Cardiac septum (tissue), 1 donor: ENCODE data around the gene CFAP410. TPM values are rescaled to one million over a fixed set of nuclear protein-coding genes. Genes with fewer than 3 reads are reported as not detected.

Source experiments
- DNase-seq: peaks from one replicate; pipeline ENCODE4 v3.0.0-alpha.2; 2020; ENCODE audit warnings: low spot score
- intact Hi-C: fragments of 100-400 bp; cut with DNase I; formaldehyde crosslinking; loops from one replicate; pipeline ENCODE4 v1.14.0; 2022
- long read RNA-seq: library from polyadenylated mRNA; unstranded; transcript quantifications from one replicate; pipeline ENCODE4 v2.0.0, GENCODE V29; 2021
- total RNA-seq: library from RNA; stranded (reverse); fragmentation: NEBNext Ultra II Directional; extraction: Animal tissue kit (Norgen Biotek cat#: 25700); gene quantifications from one replicate; pipeline ENCODE4 v1.2.1, GENCODE V29; 2021
- donor health status: DM: no; HTN: no; CAD: no.

Gene CFAP410
- total RNA-seq: 15.8 TPM
- long read RNA-seq, partial matches to known transcripts: 3 of 12 reads
- long read RNA-seq, other reads (novel, unspliced or antisense): 8 of 12 reads

- intact Hi-C loops: loop anchor here (5.0 kb wide), 1 partner anchor 118 kb away; the partner anchor contains the start of gene LRRC3
- DNase-seq: peak; percentile 96
Measured at GRCh38 chr21:44338971-44339910, at the start of gene CFAP410. Gene CFAP410, minus strand, starts transcription at chr21:44339390. Its CDS starts 196 bp downstream, at chr21:44339194.

GRCh38 chr21:44384968-44385367, 45.8 kb upstream of the CFAP410 start:
- DNase-seq: no peak
- intact Hi-C loops: no loop called here

DNA sequence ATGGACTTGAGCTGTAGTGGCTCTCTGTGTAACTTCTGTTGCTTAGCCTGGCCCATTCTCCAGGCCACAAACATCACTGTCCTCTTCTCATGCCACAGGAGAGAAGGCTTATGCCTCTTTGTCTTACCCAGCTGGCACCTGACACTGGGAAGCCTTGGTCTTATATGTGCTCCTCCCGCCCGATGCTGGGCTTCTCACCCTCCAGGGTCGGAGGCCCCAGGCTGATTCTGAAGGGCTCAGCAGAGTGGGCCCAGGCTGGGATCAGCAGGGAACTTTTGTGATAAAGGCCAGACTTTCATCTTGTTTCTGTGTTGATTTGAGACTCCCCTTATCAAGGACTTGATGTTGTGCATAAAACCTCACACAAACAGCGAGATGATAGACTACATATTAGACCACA, 44.0 kb upstream of the CFAP410 start:
- peak; percentile 14 for DNase-seq
- intact Hi-C loops: no loop called here

- DNase-seq: peak; percentile 39
- intact Hi-C loops: no loop called here
Measured at GRCh38 chr21:44382536-44382935, 43.3 kb upstream of the CFAP410 start.

GRCh38 chr21:44381874-44382273, 42.7 kb upstream of the CFAP410 start:
- no peak for DNase-seq
- intact Hi-C loops: no loop called here

GRCh38 chr21:44380876-44381275, 41.7 kb upstream of the CFAP410 start:
- no peak for DNase-seq
- intact Hi-C loops: no loop called here

GRCh38 chr21:44379991-44380865, 41.0 kb upstream of the CFAP410 start:
- no peak for DNase-seq
- intact Hi-C loops: no loop called here

GRCh38 chr21:44379515-44379848, 40.3 kb upstream of the CFAP410 start:
- intact Hi-C loops: no loop called here
- no peak for DNase-seq

GRCh38 chr21:44378646-44379514, 39.7 kb upstream of the CFAP410 start:
- intact Hi-C loops: no loop called here
- DNase-seq: peak; percentile 55

- intact Hi-C loops: no loop called here
- peak; percentile 43 for DNase-seq
Measured at GRCh38 chr21:44377922-44378645, 38.9 kb upstream of the CFAP410 start.

DNA sequence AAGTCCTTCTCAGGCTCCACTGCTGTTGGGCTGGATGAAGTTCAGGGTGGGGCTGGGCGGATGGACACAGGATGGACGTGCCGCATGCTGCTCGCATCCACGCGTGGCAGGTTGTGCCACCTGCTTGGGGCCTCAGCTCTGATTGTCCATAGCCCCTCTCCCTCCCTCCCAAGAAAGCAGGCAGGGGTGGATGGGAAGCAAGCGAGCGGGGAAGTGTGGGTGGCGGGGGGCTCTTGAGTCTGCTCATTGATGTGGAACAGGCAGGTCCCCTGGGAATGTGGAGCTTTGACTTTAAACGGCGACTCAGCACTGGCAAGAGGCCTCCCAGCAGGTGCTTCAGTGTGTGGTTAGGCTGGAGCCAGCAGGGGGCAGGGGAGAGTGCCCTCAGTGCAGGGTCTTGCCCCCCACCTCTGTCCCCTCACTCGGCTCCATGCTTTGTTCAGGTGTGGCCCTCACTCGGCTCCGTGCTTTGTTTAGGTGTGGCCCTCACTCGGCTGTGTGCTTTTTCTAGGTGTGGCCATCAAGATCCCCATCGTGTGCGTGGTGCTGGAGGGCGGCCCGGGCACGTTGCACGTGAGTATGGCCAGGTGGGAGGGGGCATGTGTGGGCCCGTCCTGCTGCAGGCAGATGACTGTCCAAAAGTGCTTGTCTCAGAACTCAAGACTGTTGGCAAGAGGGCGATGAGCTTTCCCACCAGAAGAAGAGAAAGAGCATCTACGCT, 38.2 kb upstream of the CFAP410 start:
- intact Hi-C loops: no loop called here

GRCh38 chr21:44376606-44377005, 37.4 kb upstream of the CFAP410 start:
- no peak for DNase-seq
- intact Hi-C loops: no loop called here

More for the DNA sequence above, 38.2 kb upstream of the CFAP410 start:
- peak; percentile 50 for DNase-seq

- intact Hi-C loops: no loop called here
- no peak for DNase-seq
Measured at GRCh38 chr21:44375761-44376241, 36.6 kb upstream of the CFAP410 start.

GRCh38 chr21:44375281-44375651, 36.1 kb upstream of the CFAP410 start:
- intact Hi-C loops: no loop called here

GRCh38 chr21:44374601-44375280, 35.6 kb upstream of the CFAP410 start:
- DNase-seq: no peak
- intact Hi-C loops: no loop called here

More at GRCh38 chr21:44375281-44375651, 36.1 kb upstream of the CFAP410 start:
- DNase-seq: peak; percentile 89

- DNase-seq: no peak
- intact Hi-C loops: no loop called here
Measured at GRCh38 chr21:44372616-44373015, 33.4 kb upstream of the CFAP410 start.

DNA sequence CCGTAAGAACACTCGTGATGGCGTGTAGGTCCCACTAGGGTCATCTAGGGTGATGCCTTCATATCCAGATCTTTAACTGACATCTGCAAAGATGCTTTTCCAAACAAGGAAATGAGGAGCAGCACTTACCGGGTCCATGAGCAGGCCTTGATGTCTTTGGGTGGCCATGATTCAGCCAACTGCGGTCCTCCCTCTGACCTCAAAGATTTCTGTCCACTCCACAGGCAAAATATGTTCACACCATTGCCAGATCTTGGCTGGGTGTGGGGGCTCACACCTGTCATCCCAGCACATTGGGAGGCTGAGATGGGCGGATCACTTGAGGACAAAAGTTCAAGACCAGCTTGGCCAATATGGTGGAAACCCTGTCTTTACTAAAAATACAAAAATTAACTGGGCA, 32.4 kb upstream of the CFAP410 start:
- DNase-seq: no peak
- intact Hi-C loops: no loop called here
